Measurements from ENCODE around the gene TPI1.
"Not testable (repeated sequence)": the region's sequence is repeated elsewhere in the genome, so short reads cannot be mapped to it uniquely, and the experiment has no call there.

Gene TPI1

GRCh38 chr12:6869049-6870021 lies 2.0 kb downstream of the TPI1 start:
- peak; percentile 67 for DNase-seq (ENCODE audit: low read depth)

GRCh38 chr12:6870304-6870703 lies 3.0 kb downstream of the TPI1 start:
- DNase-seq (ENCODE audit: low read depth): not testable (repeated sequence)

- DNase-seq (ENCODE audit: low read depth): no peak
Observed at GRCh38 chr12:6871052-6871957, 4.0 kb downstream of the TPI1 start.

- peak; percentile 70 for DNase-seq (ENCODE audit: low read depth)
Observed at GRCh38 chr12:6872073-6873048, 5.0 kb downstream of the TPI1 start.

GRCh38 chr12:6873094-6874014 lies 6.0 kb downstream of the TPI1 start, which contains the start of gene SPSB2:
Gene SPSB2, minus strand, starts transcription at chr12:6873303. Its CDS starts 402 bp downstream, at chr12:6872901.
- peak; percentile 99 for DNase-seq (ENCODE audit: low read depth)

- DNase-seq (ENCODE audit: low read depth): not testable (repeated sequence)
Observed at GRCh38 chr12:6874015-6874368, 6.7 kb downstream of the TPI1 start.

- DNase-seq (ENCODE audit: low read depth): not testable (repeated sequence)
Observed at GRCh38 chr12:6879824-6880223, 12.5 kb downstream of the TPI1 start.

- no peak for DNase-seq (ENCODE audit: low read depth)
Observed at GRCh38 chr12:6883252-6883651, 15.9 kb downstream of the TPI1 start.

GRCh38 chr12:6883683-6884082 lies 16.4 kb downstream of the TPI1 start:
- no peak for DNase-seq (ENCODE audit: low read depth)

GRCh38 chr12:6884539-6884938 lies 17.2 kb downstream of the TPI1 start:
- no peak for DNase-seq (ENCODE audit: low read depth)

GRCh38 chr12:6886206-6886999 lies 19.1 kb downstream of the TPI1 start:
- DNase-seq (ENCODE audit: low read depth): not testable (repeated sequence)

GRCh38 chr12:6887460-6887859 lies 20.1 kb downstream of the TPI1 start:
- DNase-seq (ENCODE audit: low read depth): no peak

- DNase-seq (ENCODE audit: low read depth): no peak
Observed at GRCh38 chr12:6888360-6888759, 21.0 kb downstream of the TPI1 start.

- not testable (repeated sequence) for DNase-seq (ENCODE audit: low read depth)
Observed at GRCh38 chr12:6888794-6889193, 21.5 kb downstream of the TPI1 start.

- not testable (repeated sequence) for DNase-seq (ENCODE audit: low read depth)
Observed at GRCh38 chr12:6889775-6890573, 22.6 kb downstream of the TPI1 start.

- peak; percentile 94 for DNase-seq (ENCODE audit: low read depth)
Observed at GRCh38 chr12:6890789-6891645, 23.7 kb downstream of the TPI1 start.

- no peak for DNase-seq (ENCODE audit: low read depth)
Observed at GRCh38 chr12:6891646-6892001, 24.3 kb downstream of the TPI1 start.

GRCh38 chr12:6892683-6893082 lies 25.4 kb downstream of the TPI1 start:
- not testable (repeated sequence) for DNase-seq (ENCODE audit: low read depth)
